Measurements from ENCODE around the gene HOXB3. TPM values are rescaled to one million over a fixed set of nuclear protein-coding genes. Genes with fewer than 3 reads are reported as not detected.
A peak's percentile ranks its signal among the peaks of the same experiment; 100 is the strongest.

The HOXB3 gene
- total and polyA plus RNA-seq, 2 of the 13 experiments (the other 11 are each of a cell fraction or from before 2014, with no cell fraction given): not detected

GRCh38 chr17:48636177-48637018, 46.4 kb upstream of the HOXB3 start:
- Histone ChIP-seq H2AFZ (ENCODE audit: low read length) (no peak overlapping the region), H4K20me1 (ENCODE audit: insufficient read depth, low read length) (no peaks in the 10 kb centered on the region), H3K4me2 (ENCODE audit: low read depth, low read length) (peak overlapping the region; percentile 45), H3K36me3 (replicated peaks in 1 of 2; ENCODE audit: control insufficient read depth in 1 of 2, insufficient read depth in 2 of 2, low read length in 2 of 2) (no peaks in the 10 kb centered on the region), H3K9me3 (ENCODE audit: low read length) (no peaks in the 10 kb centered on the region), H3K27me3 (ENCODE audit: control insufficient read depth in 1 of 2, insufficient read depth in 2 of 2, low read length in 2 of 2) (peaks cover 20 to 97% of the 10 kb centered on the region in 2 experiments; a peak in 4 of 5 replicates), H3K4me1 (ENCODE audit: insufficient read depth, low read length) (0 out of 2 replicates have a peak, but pooled peaks cover 4% of the 10 kb centered on the region), H3K9ac (ENCODE audit: insufficient read depth, low read depth, low read length) (no peak overlapping the region), H3K79me2 (ENCODE audit: insufficient read depth, low read length) (no peaks in the 10 kb centered on the region), H3K27ac (ENCODE audit: extremely low read length, insufficient read depth, low read length) (no peak overlapping the region), H3K4me3 (replicated peaks in 1 of 3; ENCODE audit: insufficient read depth in 1 of 3, low read depth in 2 of 3, low read length in 3 of 3) (no peak overlapping the region)
- ATAC-seq (peak; percentile 94), DNase-seq (ENCODE audit: low spot score) (peak; percentile 83), FAIRE-seq (peak; percentile 78)
- BruUV-seq (replicated peaks): no TSS peak
- WGBS (ENCODE audit: low lambda C conversion rate): 3% methylated on average over 30 of the region's 39 CpGs
- ChIA-PET CTCF (ENCODE audit: low intra/inter-chr PET ratio, low total read pairs) (no interaction called here), POLR2A (interaction anchor here (0.9 kb wide), 1 partner anchor 24 kb away, joined by 3 read pairs; no protein-coding TSS in a partner anchor)
- in situ Hi-C loops (cut with HindIII; ENCODE audit: extremely low pct_ligation_motif_present, low pct_unique_long_range_greater_than_20kb) (no loop called here), intact Hi-C loops (cut with micrococcal nuclease; ENCODE audit: unreplicated experiment) (no loop called here)
- TF ChIP-seq ZNF614 (CRISPR knock-in tag; IDR thresholded peaks at IDR 0.05; ENCODE audit: borderline replicate concordance) (peak; percentile 74; the same call in 1 of the 2 replicates), RNF219 (CRISPR knock-in tag; IDR thresholded peaks at IDR 0.05) (no peak), ZNF839 (CRISPR knock-in tag; IDR thresholded peaks at IDR 0.05; ENCODE audit: borderline replicate concordance) (no peak), ZNF136 (CRISPR knock-in tag; IDR thresholded peaks at IDR 0.05; ENCODE audit: low read depth) (0 out of 2 replicates have a peak, but pooled peaks have one; percentile 62), HNF4A (CRISPR knock-in tag; IDR thresholded peaks at IDR 0.05) (0 out of 2 replicates have a peak, but pooled peaks have one; percentile 8), NKX3-1 (CRISPR knock-in tag; IDR thresholded peaks at IDR 0.05) (0 out of 2 replicates have a peak, but pooled peaks have one; percentile 60), ETS1 (CRISPR knock-in tag; IDR thresholded peaks at IDR 0.05) (0 out of 2 replicates have a peak, but pooled peaks have one; percentile 39), PHF20 (CRISPR knock-in tag; IDR thresholded peaks at IDR 0.05) (no peak), NFYB (CRISPR knock-in tag; IDR thresholded peaks at IDR 0.05) (peak; percentile 11; the same call in 1 of the 2 replicates), TRIM24 (CRISPR knock-in tag; IDR thresholded peaks at IDR 0.05) (0 out of 2 replicates have a peak, but pooled peaks have one; percentile 34), ZNF770 (CRISPR knock-in tag; IDR thresholded peaks at IDR 0.05) (0 out of 2 replicates have a peak, but pooled peaks have one; percentile 49), HOXA3 (CRISPR knock-in tag; IDR thresholded peaks at IDR 0.05) (peak; percentile 63; the same call in 1 of the 2 replicates), DDIT3 (CRISPR knock-in tag; IDR thresholded peaks at IDR 0.05) (no peak), ZNF788 (CRISPR knock-in tag; IDR thresholded peaks at IDR 0.05; ENCODE audit: borderline replicate concordance) (peak; percentile 87; the same call in 1 of the 2 replicates), ZNF800 (CRISPR knock-in tag; IDR thresholded peaks at IDR 0.05) (peak; percentile 92)
